DMS 273 treated with DMSO at 0.1 percent for 48 hours (cell line): ENCODE data around the gene OSTM1.
"Not testable (repeated sequence)": the region's sequence is repeated elsewhere in the genome, so short reads cannot be mapped to it uniquely, and the experiment has no call there.

Experiments used
- DNase-seq: peaks from one replicate; lab custom pipeline; 2025; lab: John Stamatoyannopoulos, UW

OSTM1 gene

DNA sequence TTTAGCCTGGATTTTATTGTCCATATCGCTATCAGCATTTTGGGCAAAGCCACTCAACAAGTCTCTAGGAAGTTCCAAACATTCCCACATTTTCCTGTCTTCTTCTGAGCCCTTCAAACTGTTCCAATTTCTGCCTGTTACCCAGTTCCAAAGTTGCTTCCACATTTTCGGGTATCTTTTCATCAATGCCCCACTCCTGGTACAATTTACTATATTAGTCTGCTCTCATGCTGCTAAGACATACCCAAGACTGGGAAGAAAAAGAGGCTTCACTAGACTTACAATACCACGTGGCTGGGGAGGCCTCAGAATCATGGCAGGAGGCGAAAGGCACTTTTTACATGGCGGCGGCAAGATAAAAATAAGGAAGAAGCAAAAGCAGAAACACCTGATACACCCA lies 58.3 kb downstream of the OSTM1 start:
- not testable (repeated sequence) for DNase-seq

- no peak for DNase-seq
Observed at GRCh38 chr6:108013787-108014439, 60.6 kb downstream of the OSTM1 start.

DNA sequence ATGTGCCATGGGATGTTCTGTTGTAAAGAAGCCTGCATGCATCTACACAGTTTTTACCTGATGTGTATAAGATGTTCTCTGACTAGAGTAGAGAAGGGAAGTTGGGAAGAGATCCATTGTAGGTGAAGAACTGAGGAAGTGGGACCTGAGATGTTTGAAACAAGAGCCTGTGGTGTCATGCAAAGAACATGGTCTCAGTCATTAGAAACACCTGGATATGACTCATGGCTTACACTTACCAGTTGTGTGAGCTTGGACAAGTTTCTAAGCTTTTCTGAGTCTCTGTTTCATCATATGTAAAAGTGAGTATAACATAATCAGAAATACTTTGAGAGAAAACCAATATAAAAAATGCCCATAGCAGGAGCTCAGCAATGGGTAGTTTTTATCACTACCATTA lies 64.6 kb downstream of the OSTM1 start:
- no peak for DNase-seq

- not testable (repeated sequence) for DNase-seq
Observed at GRCh38 chr6:108009258-108009657, 65.3 kb downstream of the OSTM1 start.

GRCh38 chr6:108008363-108008762 lies 66.2 kb downstream of the OSTM1 start:
- DNase-seq, result no peak

DNA sequence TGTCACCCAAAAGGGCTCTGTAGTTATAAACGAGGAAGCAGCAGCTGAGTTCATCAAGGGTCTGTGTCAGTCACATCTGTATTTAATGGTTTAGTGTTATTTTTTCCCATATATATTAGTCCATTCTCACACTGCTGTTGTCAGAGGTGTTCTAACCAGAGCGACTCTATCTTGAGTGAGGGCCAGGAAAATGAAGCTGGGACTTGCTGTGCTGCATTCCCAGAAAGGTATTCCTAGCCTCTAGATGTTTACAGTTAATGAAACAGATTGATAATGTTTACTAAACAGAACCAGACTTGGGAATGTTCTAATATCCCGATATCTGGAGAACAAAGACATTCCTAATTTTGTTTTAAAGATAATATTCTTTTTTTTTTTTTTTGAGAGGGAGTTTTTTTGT lies 68.6 kb downstream of the OSTM1 start:
- no peak for DNase-seq

- DNase-seq, result no peak
Observed at GRCh38 chr6:108004861-108005260, 69.7 kb downstream of the OSTM1 start.

GRCh38 chr6:108002365-108003221 lies 71.9 kb downstream of the OSTM1 start:
- DNase-seq, result no peak

DNA sequence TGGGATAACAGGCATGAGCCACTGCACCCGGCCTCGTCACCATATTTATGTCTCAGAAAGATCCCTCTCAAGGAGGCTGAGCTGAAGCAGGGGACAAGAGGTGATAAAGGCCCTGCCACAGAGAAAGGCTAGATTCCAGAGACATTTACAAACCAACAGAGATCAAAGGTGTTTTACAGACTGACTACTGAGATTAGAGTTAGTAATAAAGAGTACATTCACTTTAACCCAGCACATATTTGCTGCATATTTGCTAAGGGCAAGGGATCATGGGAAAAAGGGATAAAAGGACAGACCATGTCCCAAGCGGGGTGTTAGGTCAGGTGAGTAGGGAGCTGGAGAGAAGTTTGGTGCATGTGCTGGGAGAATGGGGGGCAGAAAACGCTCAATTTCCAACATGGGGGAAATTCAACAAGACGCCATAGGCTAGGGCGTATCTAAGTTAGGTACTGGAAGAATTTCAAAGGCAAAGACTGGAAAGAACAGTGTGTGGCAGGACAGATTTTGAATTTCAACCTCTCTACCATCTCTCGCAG lies 72.8 kb downstream of the OSTM1 start:
- DNase-seq, result no peak

DNA sequence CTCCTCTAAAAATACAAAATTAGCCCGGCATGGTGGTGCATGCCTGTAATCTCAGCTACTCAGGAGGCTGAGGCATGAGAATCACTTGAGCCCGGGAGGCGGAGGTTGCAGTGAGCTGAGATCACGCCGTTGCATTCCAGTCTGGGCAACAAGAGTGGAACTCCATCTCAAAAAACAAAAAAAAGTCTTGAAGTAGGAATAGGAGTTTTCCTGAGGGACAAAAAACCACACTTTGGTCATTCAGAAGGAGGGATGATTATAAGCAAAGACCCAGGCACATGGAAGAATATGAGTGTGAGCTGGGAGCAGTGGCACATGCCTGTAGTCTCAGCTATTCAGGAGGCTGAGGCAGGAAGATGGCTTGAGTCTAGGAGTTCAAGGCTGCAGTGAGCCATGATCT lies 74.3 kb downstream of the OSTM1 start:
- DNase-seq, result not testable (repeated sequence)

DNA sequence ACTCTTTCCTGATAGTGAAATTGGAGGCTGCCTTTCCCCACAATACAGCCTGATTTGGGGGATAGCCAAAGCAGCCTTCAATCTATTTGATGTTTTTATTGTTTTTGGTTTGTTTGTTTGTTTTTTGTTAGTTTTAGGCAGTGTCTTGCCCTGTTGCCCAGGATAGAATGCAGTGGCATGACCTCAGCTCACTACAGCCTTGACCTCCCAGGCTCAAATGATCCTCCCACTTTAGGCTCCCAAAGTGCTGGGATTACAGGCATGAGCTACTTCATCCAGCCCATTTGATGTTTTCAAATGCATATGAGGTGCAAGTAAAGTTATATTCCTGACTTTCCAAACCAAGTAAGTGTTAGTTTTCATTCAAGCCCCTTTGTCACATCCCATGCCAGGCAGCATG lies 75.2 kb downstream of the OSTM1 start:
- DNase-seq, result no peak

GRCh38 chr6:107991772-107992550 lies 82.6 kb downstream of the OSTM1 start:
- no peak for DNase-seq
